HG03442 (cell line): ENCODE results near the gene SYTL4.
A peak's percentile ranks its signal among the peaks of the same experiment; 100 is the strongest.
"Not testable (repeated sequence)": the region's sequence is repeated elsewhere in the genome, so short reads cannot be mapped to it uniquely, and the experiment has no call there.

Experiments
- ATAC-seq: cut with Tn5 transposase; IDR thresholded peaks from one replicate; pipeline ENCODE4 v1.9.1; 2021; ENCODE audit warnings: mild to moderate bottlenecking, moderate library complexity; ENCODE audit not compliant: unreplicated experiment

The SYTL4 gene

GRCh38 chrX:100731441-100732281, at the start of gene SYTL4:
Gene SYTL4 (minus strand): TSS chrX:100732121. CDS start chrX:100702037, 30,084 bp downstream.
- no peak for ATAC-seq

- ATAC-seq = not testable (repeated sequence)
These were observed 37.5 kb upstream of the SYTL4 start for GRCh38 chrX:100769439-100769838.

DNA sequence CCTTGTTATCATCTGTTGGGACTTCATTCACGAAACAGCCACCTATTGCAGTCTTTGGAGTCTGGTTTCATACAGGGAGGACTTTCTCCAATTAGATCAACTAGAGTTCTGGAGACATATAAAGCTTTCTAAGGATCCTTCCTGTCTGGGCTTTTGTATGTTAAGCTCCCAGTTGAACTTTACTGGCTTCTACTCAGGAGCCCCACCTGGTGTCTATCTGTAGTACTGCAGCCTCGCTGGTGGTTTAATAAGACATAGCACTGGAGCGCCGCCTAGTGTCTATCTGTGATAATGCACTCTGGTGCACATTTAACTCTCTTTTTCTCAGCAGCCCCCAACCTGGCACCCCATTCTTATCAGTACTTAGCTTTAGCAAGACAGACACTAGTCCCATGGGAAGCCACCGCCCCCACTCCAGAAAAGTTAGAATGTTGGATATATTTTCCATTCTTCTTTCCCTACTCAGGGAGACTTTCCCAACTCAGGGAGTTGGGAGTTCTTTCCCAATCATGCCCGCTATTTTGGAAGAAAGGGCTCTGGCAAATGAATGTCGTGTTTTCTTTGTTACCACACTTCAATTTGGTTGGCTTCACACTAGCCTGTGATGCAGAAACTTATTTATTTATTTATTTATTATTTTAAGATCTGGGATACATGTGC, 36.9 kb upstream of the SYTL4 start:
- no peak for ATAC-seq

DNA sequence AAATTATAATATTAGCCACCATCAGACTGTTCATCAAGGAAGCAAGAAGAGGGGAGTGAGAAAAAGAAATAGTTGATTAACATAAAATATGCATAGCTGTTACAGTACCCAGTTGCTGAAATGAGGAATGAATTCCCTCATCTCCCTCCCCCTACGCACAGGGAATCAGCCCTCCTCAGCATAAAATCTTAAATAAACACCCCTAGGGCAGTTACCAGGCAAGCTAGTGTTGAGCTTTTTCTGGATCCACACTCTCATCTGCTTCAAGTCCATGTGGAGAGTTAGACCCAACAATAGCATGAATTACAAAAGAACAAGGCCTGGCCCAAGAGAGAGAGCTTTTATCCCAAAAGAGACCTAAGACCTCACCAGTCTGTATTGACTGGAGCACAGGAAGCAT, 19.0 kb upstream of the SYTL4 start:
- no peak for ATAC-seq

GRCh38 chrX:100748108-100748507, 16.2 kb upstream of the SYTL4 start:
- no peak for ATAC-seq

DNA sequence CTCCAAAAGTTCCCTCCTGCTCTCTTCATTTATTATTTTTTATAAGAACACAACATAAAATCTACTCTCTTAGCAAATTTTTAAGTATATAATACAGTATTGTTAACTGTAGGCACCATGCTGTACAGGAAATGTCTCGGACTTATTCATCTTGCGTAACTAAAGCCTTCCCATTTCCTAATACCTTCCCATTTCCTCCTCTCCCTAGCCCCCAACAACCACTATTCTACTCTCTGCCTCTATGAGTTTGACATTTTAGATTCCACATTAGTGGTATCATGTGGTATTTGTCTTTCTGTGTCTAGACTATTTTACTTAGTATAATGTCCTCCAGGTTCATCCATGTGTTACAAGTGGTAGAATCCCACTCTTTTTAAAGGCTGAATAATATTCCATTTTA, 15.8 kb upstream of the SYTL4 start:
- ATAC-seq = no peak

- no peak for ATAC-seq
These were observed 15.2 kb upstream of the SYTL4 start for GRCh38 chrX:100747090-100747489.

DNA sequence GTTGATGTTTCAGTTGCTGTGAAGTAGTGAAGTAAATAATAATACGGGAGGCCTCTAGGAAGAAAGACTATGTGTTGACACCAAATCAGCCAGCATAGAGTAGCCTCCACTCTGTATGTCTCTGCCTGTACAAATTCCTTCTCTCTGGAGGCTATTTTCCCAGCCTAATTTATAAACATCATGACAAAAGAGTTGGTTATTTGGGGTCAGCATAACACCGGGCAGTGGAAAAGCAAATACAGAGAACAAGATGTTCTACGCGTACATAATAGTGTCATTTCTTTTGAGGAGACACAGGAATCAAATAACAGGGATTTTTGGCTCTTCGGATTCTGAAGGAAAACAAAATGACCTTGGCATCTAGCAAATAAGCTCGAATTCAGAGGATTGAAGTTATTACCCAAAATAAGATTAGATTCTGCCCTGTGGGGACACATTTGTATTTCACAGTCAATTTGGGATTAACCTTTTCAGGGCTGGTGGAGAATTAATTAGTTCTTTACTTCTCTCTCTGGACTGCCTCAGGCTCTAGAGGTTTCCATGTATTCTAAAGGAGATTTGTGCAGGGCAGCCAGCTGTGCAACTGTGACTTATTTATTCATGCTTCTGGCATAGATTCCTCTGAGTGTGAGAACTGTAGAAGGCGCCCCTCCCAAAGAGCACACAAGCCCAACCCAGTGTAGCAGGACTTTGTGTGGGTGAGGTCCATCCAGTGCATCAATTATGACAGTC, 14.1 kb upstream of the SYTL4 start:
- ATAC-seq = no peak

DNA sequence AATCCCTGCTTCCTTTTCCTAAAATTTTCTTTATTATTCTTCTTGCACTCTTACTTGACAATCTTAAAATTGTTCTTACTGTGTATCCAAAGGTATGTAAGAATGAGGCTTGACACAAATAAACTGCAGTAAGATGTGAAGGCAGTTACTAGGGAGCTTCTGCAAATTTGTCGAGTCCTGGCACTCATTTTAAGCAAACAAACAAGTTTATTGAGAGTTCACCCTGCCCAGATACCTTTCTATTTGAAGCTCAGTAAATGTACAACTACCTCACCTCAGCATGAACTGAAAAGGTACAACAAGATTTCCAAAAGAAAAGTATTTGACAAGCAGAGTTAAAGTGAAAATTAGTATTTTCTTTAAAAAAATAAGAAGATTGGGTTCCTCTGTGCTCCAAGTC, 13.3 kb upstream of the SYTL4 start:
- ATAC-seq = no peak

DNA sequence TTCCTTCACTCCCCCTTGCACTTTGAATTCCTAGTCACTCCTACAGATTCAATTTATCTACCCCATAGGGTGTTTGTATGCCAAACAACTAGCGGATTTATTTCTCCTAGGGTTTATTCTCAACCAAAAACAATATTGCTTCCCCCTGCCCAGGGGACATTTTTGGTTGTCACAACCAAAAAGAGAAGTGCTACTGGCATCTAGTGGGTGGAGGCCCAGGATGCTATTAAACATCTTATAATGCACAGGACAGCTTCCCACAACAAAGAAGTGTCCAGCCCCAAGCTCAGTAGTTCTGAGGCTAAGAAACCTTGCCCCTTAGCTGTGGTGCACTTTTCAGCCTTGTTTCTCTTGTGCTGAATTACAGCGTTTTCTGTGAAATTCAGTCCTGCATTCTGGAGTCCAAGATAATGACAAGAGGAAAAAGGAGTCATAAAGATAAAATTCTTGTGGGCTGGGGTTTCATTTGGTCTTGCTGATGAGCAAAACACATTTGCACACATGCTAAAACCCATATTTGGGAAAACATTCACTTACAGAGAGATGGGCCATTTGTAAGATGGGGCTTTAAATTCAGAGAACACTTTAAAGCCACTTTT, 11.2 kb upstream of the SYTL4 start:
- no peak for ATAC-seq

DNA sequence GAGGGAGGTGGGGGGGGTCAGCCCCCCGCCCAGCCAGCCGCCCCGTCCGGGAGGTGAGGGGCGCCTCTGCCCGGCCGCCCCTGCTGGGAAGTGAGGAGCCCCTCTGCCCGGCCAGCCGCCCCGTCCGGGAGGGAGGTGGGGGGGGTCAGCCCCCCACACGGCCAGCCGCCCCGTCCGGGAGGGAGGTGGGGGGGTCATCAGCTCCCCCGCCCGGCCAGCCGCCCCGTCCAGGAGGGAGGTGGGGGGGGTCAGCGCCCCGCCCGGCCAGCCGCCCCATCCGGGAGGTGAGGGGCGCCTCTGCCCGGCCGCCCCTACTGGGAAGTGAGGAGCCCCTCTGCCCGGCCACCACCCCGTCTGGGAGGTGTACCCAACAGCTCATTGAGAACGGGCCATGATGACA, 7.9 kb downstream of the SYTL4 start:
- not testable (repeated sequence) for ATAC-seq

GRCh38 chrX:100721328-100721727, 10.6 kb downstream of the SYTL4 start:
- ATAC-seq = no peak

- ATAC-seq = no peak
These were observed 11.6 kb downstream of the SYTL4 start for GRCh38 chrX:100720301-100720700.

DNA sequence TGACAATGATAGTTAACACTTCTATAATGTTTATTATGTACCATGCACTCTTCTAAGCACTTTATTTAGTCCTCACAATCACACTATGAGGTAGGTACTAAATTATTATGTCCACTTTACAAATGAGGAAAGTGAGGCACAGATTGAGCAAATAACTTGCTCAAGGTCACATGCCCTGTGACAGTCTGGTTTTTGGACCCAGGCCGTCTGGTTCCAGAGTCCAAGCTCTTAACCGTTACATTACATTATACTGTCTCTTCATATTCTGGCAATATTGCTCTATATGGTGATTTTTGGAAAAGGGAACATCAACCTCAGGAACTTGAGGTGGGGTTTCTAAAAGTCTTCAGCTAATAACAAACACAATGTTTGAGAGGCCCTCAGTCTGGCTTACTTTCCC, 12.8 kb downstream of the SYTL4 start:
- no peak for ATAC-seq

DNA sequence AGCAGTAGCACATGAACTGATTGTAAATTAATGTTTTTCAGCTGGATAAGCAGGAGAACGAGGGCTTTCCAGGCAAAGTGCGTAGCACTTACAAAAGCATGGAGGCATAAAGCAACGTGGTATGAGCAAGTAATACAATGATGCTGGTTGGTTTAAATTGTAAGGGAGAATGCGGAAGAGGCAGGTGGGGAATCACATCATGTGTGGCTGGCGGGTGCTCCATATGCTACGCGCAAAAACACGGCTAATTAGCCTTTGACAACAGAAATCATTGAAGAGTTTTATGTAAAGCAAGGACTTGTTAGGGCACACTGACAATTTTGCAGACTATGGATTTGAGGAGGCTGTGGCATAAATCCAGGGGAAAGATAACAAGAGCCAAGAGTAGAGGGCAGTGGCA, 14.6 kb downstream of the SYTL4 start:
- no peak for ATAC-seq

DNA sequence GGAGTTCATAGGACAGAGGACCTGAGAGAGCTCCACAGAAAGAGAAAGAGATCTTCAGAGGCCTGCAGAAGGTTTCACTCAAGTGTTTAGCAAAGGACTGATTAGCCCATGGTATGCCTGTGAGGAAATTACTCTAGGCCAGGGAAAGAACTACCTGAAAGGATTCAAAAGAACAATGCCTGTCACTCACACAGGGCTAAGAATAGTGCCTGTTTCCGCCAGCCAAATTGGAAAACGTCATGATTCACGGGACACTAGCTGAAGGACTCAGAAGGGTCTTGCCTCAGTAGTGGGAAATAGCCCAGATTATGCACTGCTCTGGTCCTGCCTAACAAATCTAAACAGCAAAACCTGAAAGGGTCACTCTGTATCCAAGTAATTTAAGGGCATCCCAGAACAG, 21.1 kb downstream of the SYTL4 start:
- ATAC-seq = no peak

- no peak for ATAC-seq
These were observed 27.2 kb downstream of the SYTL4 start for GRCh38 chrX:100704581-100705203.

- peak; percentile 87 for ATAC-seq
These were observed 31.1 kb downstream of the SYTL4 start for GRCh38 chrX:100700809-100701208.

- ATAC-seq = no peak
These were observed 33.4 kb downstream of the SYTL4 start for GRCh38 chrX:100698551-100698950.

- ATAC-seq = peak; percentile 57
These were observed 35.1 kb downstream of the SYTL4 start for GRCh38 chrX:100696699-100697351.
